HG02798 (cell line): ENCODE results near the gene UGT1A7.

Experiments
- ATAC-seq: cut with Tn5 transposase; IDR thresholded peaks from one replicate; pipeline ENCODE4 v1.9.1; 2021; ENCODE audit warnings: mild to moderate bottlenecking; ENCODE audit not compliant: unreplicated experiment, poor library complexity

Gene UGT1A7

GRCh38 chr2:233794128-233794658 lies 112.5 kb downstream of the UGT1A7 start:
- ATAC-seq = no peak

- ATAC-seq = no peak
These were observed 114.1 kb downstream of the UGT1A7 start for GRCh38 chr2:233795735-233796171.

GRCh38 chr2:233796254-233796653 lies 114.6 kb downstream of the UGT1A7 start:
- no peak for ATAC-seq

DNA sequence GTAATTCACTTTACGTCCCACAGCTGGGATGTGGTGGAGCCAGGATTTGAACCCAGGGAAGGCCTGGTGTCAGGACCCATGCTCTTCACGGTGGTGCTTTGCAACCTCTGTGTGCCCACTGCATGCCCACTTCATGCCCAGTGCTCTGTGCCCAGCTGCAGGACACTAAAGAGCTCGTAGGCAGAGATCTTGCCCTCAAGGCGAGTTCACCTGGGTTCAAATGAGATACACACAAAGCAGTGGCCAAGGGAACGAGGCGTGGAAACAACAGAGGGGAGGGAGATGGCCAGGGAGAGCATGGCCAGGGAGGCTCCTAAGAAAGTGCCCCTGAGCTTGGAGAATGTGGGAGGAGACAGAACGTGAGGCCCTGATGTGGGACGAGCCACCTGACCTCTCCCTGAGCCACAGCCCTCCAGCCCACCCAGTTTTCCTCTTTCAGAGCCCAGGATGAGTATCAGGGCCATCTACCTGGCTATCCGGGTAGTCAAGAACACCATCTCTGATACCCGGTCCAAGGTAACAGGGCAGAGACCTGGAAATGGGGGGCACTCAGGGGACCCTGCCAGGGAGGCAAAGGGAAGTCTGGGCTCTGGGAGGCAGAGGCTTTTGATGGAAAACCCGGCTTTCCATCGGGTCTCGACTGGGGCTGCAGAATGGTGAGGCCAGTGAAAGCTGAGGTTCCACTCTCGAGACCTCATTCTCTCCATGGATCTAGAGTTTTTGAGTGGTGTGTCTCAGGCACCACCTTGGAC lies 116.8 kb downstream of the UGT1A7 start:
- ATAC-seq = no peak

- ATAC-seq = no peak
These were observed 117.5 kb downstream of the UGT1A7 start for GRCh38 chr2:233799087-233799665.

- no peak for ATAC-seq
These were observed 118.0 kb downstream of the UGT1A7 start for GRCh38 chr2:233799716-233800115.

- no peak for ATAC-seq
These were observed 118.5 kb downstream of the UGT1A7 start for GRCh38 chr2:233800208-233800607.

DNA sequence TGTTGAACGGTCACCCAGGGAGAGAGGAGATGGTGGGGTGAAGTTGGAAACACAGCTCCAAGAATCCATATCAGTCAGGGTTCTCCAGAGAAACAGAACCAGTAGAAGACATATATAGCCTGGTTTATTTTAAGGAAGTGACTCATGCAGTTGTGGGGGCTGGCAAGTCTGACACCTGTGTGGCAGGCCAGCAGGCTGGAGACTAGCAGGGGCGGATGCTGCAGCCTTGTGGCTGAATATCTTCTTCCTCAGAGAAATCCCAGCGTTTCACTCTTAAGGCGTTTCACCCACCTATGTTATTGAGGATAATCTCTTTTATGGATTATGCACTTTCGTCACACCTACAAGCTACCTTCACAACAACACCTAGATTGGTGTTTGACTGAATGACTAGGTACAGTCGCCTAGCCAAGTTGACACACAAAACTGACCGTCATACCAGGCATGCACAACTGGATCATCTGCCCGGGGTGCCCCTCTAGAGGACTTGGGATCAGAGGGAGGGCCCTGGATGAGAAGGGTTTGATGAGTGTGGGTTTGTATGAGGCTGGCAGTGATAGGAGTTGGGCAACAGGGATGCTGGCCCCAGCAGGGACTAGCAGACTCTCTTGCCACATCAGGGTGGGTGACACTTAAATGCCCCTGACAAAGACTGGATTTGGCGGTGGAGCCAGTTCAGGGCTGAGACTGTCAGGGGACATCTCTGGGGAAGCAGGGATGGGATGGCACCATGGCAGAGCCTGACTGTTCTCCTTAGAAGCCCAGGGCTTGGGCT lies 119.8 kb downstream of the UGT1A7 start:
- ATAC-seq = peak; percentile 53

GRCh38 chr2:233802132-233802815 lies 120.6 kb downstream of the UGT1A7 start:
- ATAC-seq = no peak

GRCh38 chr2:233803292-233803911 lies 121.7 kb downstream of the UGT1A7 start:
- ATAC-seq = no peak

DNA sequence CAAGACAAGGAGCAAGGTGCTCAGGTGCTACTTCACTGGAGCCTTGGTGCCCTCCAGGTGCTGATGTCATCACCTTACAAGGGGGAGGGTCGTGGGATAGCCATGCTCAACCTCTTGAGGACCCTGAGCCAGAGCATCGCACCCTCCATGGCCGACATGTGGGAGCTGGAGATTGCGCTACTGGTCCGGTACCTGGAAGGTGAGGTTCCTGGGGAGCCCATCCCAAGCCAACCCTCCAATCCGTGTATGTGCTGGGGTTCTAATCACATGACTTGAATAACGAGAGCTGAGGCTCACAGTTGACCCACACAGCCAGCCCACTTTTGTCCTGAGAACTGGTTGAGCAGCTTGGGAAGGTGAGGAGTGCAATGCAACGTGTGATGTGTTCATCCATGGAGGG lies 122.3 kb downstream of the UGT1A7 start:
- no peak for ATAC-seq

- no peak for ATAC-seq
These were observed 125.6 kb downstream of the UGT1A7 start for GRCh38 chr2:233807215-233807865.

- no peak for ATAC-seq
These were observed 126.5 kb downstream of the UGT1A7 start for GRCh38 chr2:233807966-233808935.

GRCh38 chr2:233810385-233810784 lies 128.7 kb downstream of the UGT1A7 start:
- no peak for ATAC-seq

GRCh38 chr2:233811087-233811486 lies 129.4 kb downstream of the UGT1A7 start:
- ATAC-seq = no peak

DNA sequence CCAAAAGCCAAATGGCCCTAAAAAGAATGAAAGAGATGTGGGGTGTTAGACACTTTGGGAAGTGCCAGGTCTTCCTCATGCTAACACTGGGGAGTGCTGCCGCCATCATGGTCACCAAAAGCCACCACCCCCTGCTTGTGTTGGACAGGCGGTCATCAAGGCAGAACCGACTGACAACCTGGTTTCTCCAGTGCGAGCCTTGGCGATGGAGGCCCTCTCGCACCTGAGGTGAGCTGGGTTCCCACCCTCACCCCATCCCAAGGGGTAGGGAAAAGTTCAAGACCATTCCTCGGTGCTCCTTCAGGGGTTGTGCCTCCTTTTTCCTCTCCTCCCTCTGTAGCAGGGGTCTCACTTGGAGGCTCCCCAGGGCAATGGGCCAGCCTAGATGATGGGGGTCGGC lies 130.0 kb downstream of the UGT1A7 start:
- ATAC-seq = no peak

GRCh38 chr2:233813236-233814055 lies 131.7 kb downstream of the UGT1A7 start:
- no peak for ATAC-seq
